ENCODE measurements around the gene UGP2.

GRCh38 chr2:63875559-63876245, 34.0 kb downstream of the UGP2 start:
- TF ChIP-seq CTCF (IDR thresholded peaks at IDR 0.05; ENCODE audit: low read length): no peak
- TF ChIP-seq EZH2 (IDR thresholded peaks at IDR 0.05; ENCODE audit: borderline replicate concordance, low read length): no peak
